Measurements from ENCODE around the gene PIGU. TPM values are rescaled to one million over a fixed set of nuclear protein-coding genes. Genes with fewer than 3 reads are reported as not detected.

The PIGU gene
- total and polyA plus RNA-seq, 8 donors, result 17.0 to 38.6 (median 30.3) TPM

- intact Hi-C loops (cut with DNase I), result no loop called here
- Histone ChIP-seq H3K4me3 (no peak overlapping the region), H3K27ac (no peak overlapping the region), H3K4me1 (peaks cover 0 to 31% of the 10 kb centered on the region in 2 donors), H3K27me3 (no peaks in the 10 kb centered on the region), H3K9me3 (no peaks in the 10 kb centered on the region), H3K36me3 (peaks cover 0 to 36% of the 10 kb centered on the region in 2 donors)
- DNase-seq, result no peak
- ATAC-seq, result no peak
- no peak for TF ChIP-seq CTCF (IDR thresholded peaks at IDR 0.05)
These were observed 102.0 kb downstream of the PIGU start for GRCh38 chr20:34574861-34575260.

DNA sequence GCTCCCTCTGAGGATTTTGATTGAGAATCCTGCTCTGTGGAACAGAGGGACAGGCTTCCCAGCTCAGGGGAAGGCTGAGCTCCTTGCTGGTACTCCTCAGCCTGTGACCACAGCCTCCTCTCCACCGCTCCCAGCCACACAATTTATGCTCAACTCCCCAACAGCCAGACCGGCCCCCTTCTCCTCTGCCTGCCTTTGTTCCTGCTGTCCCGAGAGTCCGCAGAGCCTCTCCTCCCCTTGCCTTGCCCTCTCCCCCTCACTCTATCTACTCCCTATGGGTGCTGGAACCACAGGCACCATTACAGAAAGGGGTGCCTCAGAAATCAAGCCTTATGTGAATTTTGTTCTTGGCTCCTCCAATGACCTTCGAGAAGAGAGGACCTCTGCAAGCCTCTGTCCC, 102.5 kb downstream of the PIGU start:
- peaks cover 0 to 31% of the 10 kb centered on the region in 2 donors for H3K4me1 ChIP-seq
- peaks cover 0 to 36% of the 10 kb centered on the region in 2 donors for H3K36me3 ChIP-seq
- intact Hi-C loops (cut with DNase I), result no loop called here
- no peaks in the 10 kb centered on the region for H3K27me3 ChIP-seq
- no peak for TF ChIP-seq CTCF (IDR thresholded peaks at IDR 0.05)
- DNase-seq (no peak), ATAC-seq (no peak)
- H3K9me3 ChIP-seq, result no peaks in the 10 kb centered on the region
- H3K27ac ChIP-seq, result no peak overlapping the region
- H3K4me3 ChIP-seq, result no peak overlapping the region

- no peak overlapping the region for H3K27ac ChIP-seq
- DNase-seq (no peak), ATAC-seq (no peak)
- intact Hi-C loops (cut with DNase I), result no loop called here
- TF ChIP-seq CTCF (IDR thresholded peaks at IDR 0.05), result no peak
- H3K27me3 ChIP-seq, result no peaks in the 10 kb centered on the region
- peaks cover 0 to 25% of the 10 kb centered on the region in 2 donors for H3K4me1 ChIP-seq
- H3K4me3 ChIP-seq, result no peak overlapping the region
- H3K36me3 ChIP-seq, result peaks cover 0 to 36% of the 10 kb centered on the region in 2 donors
- no peaks in the 10 kb centered on the region for H3K9me3 ChIP-seq
These were observed 103.2 kb downstream of the PIGU start for GRCh38 chr20:34573541-34574300.

- Histone ChIP-seq H3K27me3 (no peaks in the 10 kb centered on the region), H3K4me1 (peaks cover 0 to 20% of the 10 kb centered on the region in 2 donors), H3K36me3 (peaks cover 0 to 43% of the 10 kb centered on the region in 2 donors), H3K9me3 (no peaks in the 10 kb centered on the region), H3K4me3 (no peak overlapping the region), H3K27ac (peak overlapping the region in 1 of 2 donors; percentile 48)
- TF ChIP-seq CTCF (IDR thresholded peaks at IDR 0.05), result no peak
- intact Hi-C loops (cut with DNase I), result no loop called here
- DNase-seq (no peak), ATAC-seq (no peak)
These were observed 105.1 kb downstream of the PIGU start for GRCh38 chr20:34571753-34572152.

DNA sequence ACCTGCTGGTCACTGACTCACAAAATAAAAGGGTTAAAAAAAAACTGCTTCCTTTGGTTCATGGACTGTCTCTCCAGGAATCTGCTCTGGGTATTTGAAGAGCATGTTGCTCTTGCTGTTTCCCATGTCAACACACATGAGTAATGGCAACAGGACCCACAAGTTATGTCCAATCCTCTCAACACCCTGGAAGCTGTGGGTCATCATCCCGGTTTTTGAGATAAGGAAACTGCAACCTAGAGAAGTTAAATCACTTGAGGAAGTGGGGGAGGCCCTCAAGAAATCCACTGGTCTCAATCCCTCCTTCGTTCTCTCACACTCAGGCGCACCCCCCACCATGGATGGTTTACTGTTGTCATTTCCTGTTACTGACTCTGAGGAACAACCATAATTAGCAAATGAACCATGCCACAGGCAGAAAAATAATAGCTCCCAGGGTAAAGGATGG, 106.0 kb downstream of the PIGU start:
- Histone ChIP-seq H3K4me1 (peaks cover 0 to 25% of the 10 kb centered on the region in 2 donors), H3K27me3 (no peaks in the 10 kb centered on the region), H3K27ac (peak overlapping the region in 1 of 2 donors; percentile 48), H3K4me3 (no peak overlapping the region), H3K9me3 (no peaks in the 10 kb centered on the region), H3K36me3 (peaks cover 0 to 45% of the 10 kb centered on the region in 2 donors)
- DNase-seq (no peak), ATAC-seq (no peak)
- TF ChIP-seq CTCF (IDR thresholded peaks at IDR 0.05), result no peak
- intact Hi-C loops (cut with DNase I), result no loop called here
